Left ventricle myocardium inferior (tissue), 1 donor: ENCODE measurements around the gene KDM5C. TPM values are rescaled to one million over a fixed set of nuclear protein-coding genes. Genes with fewer than 3 reads are reported as not detected.

Experiments
- DNase-seq: peaks from one replicate; pipeline ENCODE4 v3.0.0-alpha.2; 2020
- H3K27ac ChIP-seq: fragments of 200-600 bp; replicated peaks from 2 replicates; pipeline ENCODE4 v1.8.0; 2021
- H3K27me3 ChIP-seq: fragments of 200-600 bp; 2 replicates; pipeline ENCODE4 v1.8.0; 2021; ENCODE audit warnings: low read depth
- H3K36me3 ChIP-seq: fragments of 200-600 bp; 2 replicates; pipeline ENCODE4 v1.8.0; 2021
- H3K4me1 ChIP-seq: fragments of 200-600 bp; 2 replicates; pipeline ENCODE4 v1.8.0; 2021
- H3K4me3 ChIP-seq: fragments of 200-600 bp; 2 replicates; pipeline ENCODE4 v1.8.0; 2021; ENCODE audit warnings: mild to moderate bottlenecking, moderate library complexity
- H3K9me3 ChIP-seq: fragments of 200-600 bp; replicated peaks from 2 replicates; pipeline ENCODE4 v1.8.0; 2021
- CTCF ChIP-seq: fragments of 200-600 bp; IDR thresholded peaks from 2 replicates; pipeline ENCODE4 v1.8.0; 2021; ENCODE audit warnings: antibody characterized with exemption, mild to moderate bottlenecking, borderline replicate concordance
- intact Hi-C: fragments of 100-400 bp; cut with micrococcal nuclease; formaldehyde crosslinking; loops from one replicate; pipeline ENCODE4 v1.11.0; 2022
- total RNA-seq: library from RNA; stranded (reverse); fragmentation: NEBNext Ultra II Directional; extraction: Animal tissue kit (Norgen Biotek cat#: 25700); gene quantifications from one replicate; pipeline ENCODE4 v1.2.1, GENCODE V29; 2021
- donor health status: DM: no; HTN: yes; CAD: no; lungs with severe emphysema.

KDM5C gene
- total RNA-seq, 1 donor from 2014 or later: 35.6 TPM

GRCh38 chrX:53230116-53230515 lies 5.1 kb upstream of the KDM5C start:
- H3K4me1 ChIP-seq: peaks cover 6% of the 10 kb centered on the region
- H3K9me3 ChIP-seq: no peaks in the 10 kb centered on the region
- TF ChIP-seq CTCF: no peak
- H3K27ac ChIP-seq: no peak overlapping the region
- DNase-seq: no peak
- no peaks in the 10 kb centered on the region for H3K27me3 ChIP-seq
- H3K36me3 ChIP-seq: no peaks in the 10 kb centered on the region
- intact Hi-C loops: no loop called here
- H3K4me3 ChIP-seq: no peak overlapping the region

- no peak for DNase-seq
- Histone ChIP-seq H3K27me3 (no peaks in the 10 kb centered on the region), H3K4me3 (no peak overlapping the region), H3K27ac (no peak overlapping the region), H3K36me3 (no peaks in the 10 kb centered on the region), H3K4me1 (peaks cover 29% of the 10 kb centered on the region), H3K9me3 (no peaks in the 10 kb centered on the region)
- intact Hi-C loops: no loop called here
- TF ChIP-seq CTCF: no peak
Measured at GRCh38 chrX:53227224-53227765, 2.3 kb upstream of the KDM5C start.

- no peak for TF ChIP-seq CTCF
- no peak for DNase-seq
- Histone ChIP-seq H3K36me3 (peaks cover 14% of the 10 kb centered on the region), H3K27ac (peak overlapping the region; percentile 93), H3K27me3 (no peaks in the 10 kb centered on the region), H3K9me3 (no peaks in the 10 kb centered on the region), H3K4me3 (peak overlapping the region; percentile 90), H3K4me1 (peaks cover 40% of the 10 kb centered on the region)
- intact Hi-C loops: no loop called here
Measured at GRCh38 chrX:53223955-53224859, 800 bp downstream of the KDM5C start.

- peaks cover 40% of the 10 kb centered on the region for H3K4me1 ChIP-seq
- H3K9me3 ChIP-seq: no peaks in the 10 kb centered on the region
- intact Hi-C loops: no loop called here
- H3K4me3 ChIP-seq: peak overlapping the region; percentile 90
- no peak for DNase-seq
- no peak overlapping the region for H3K27ac ChIP-seq
- H3K36me3 ChIP-seq: peaks cover 23% of the 10 kb centered on the region
- no peak for TF ChIP-seq CTCF
- no peaks in the 10 kb centered on the region for H3K27me3 ChIP-seq
Measured at GRCh38 chrX:53223068-53223693, 1.8 kb downstream of the KDM5C start.

- intact Hi-C loops: no loop called here
- H3K4me3 ChIP-seq: no peak overlapping the region
- no peak for DNase-seq
- H3K4me1 ChIP-seq: no peaks in the 10 kb centered on the region
- H3K27ac ChIP-seq: no peak overlapping the region
- no peak for TF ChIP-seq CTCF
- no peaks in the 10 kb centered on the region for H3K27me3 ChIP-seq
- H3K36me3 ChIP-seq: peaks cover 77% of the 10 kb centered on the region
- H3K9me3 ChIP-seq: no peaks in the 10 kb centered on the region
Measured at GRCh38 chrX:53211391-53211978, 13.5 kb downstream of the KDM5C start.
